Fibroblast of pulmonary artery (primary cell): ENCODE measurements around the gene MTA1.

Experiments used
- DNase-seq: peaks from one replicate; pipeline ENCODE4 v3.0.0-alpha.2; 2010; ENCODE audit warnings: low read depth
- H3K4me3 ChIP-seq: replicated peaks from 2 replicates; pipeline ENCODE4 v1.5.1; 2011; ENCODE audit warnings: low read depth, mild to moderate bottlenecking, control low read depth, low read length, moderate library complexity
- CTCF ChIP-seq: IDR thresholded peaks from 2 replicates; pipeline ENCODE4 v1.5.1; 2011; ENCODE audit warnings: mild to moderate bottlenecking, control low read depth, low read length, inconsistent platforms; ENCODE audit errors: missing control alignments

MTA1 gene

GRCh38 chr14:105470350-105471296, 51.0 kb downstream of the MTA1 start:
- no peak overlapping the region for H3K4me3 ChIP-seq
- no peak for TF ChIP-seq CTCF
- DNase-seq: no peak

GRCh38 chr14:105471297-105471821, 51.7 kb downstream of the MTA1 start:
- TF ChIP-seq CTCF: no peak
- DNase-seq: no peak
- no peak overlapping the region for H3K4me3 ChIP-seq

GRCh38 chr14:105471823-105472485, 52.3 kb downstream of the MTA1 start:
- no peak overlapping the region for H3K4me3 ChIP-seq
- no peak for DNase-seq
- no peak for TF ChIP-seq CTCF

- TF ChIP-seq CTCF: no peak
- no peak for DNase-seq
- no peak overlapping the region for H3K4me3 ChIP-seq
Observed at GRCh38 chr14:105472486-105472991, 52.9 kb downstream of the MTA1 start.

- no peak for DNase-seq
- TF ChIP-seq CTCF: no peak
- H3K4me3 ChIP-seq: no peak overlapping the region
Observed at GRCh38 chr14:105473033-105473676, 53.5 kb downstream of the MTA1 start.

GRCh38 chr14:105473677-105474482, 54.3 kb downstream of the MTA1 start:
- peak overlapping the region; percentile 52 for H3K4me3 ChIP-seq
- peak; percentile 91 for DNase-seq
- no peak for TF ChIP-seq CTCF
